H9 (cell line): Measurements from ENCODE around the gene EFNB1. TPM values are rescaled to one million over a fixed set of nuclear protein-coding genes. Genes with fewer than 3 reads are reported as not detected.

Experiments used
- DNase-seq: peaks from one replicate; pipeline ENCODE4 v3.0.0-alpha.2; 2017
- H2AFZ ChIP-seq: one replicate; pipeline ENCODE4 v1.6.1; 2013; ENCODE audit warnings: mild to moderate bottlenecking, low read length, control low read depth, moderate library complexity
- H2AK5ac ChIP-seq: 2 replicates; pipeline ENCODE4 v1.6.1; 2013; ENCODE audit warnings: low read length, control low read depth, mixed read lengths; ENCODE audit not compliant: insufficient read length
- H2BK120ac ChIP-seq: one replicate; pipeline ENCODE4 v1.6.1; 2013; ENCODE audit warnings: low read depth, mild to moderate bottlenecking, low read length, control low read depth, inconsistent platforms; ENCODE audit not compliant: poor library complexity, severe bottlenecking
- H2BK12ac ChIP-seq: 2 replicates; pipeline ENCODE4 v1.6.1; 2013; ENCODE audit warnings: low read length, control low read depth, mixed read lengths, low read depth; ENCODE audit not compliant: insufficient read length
- H2BK15ac ChIP-seq: 2 replicates; pipeline ENCODE4 v1.6.1; 2013; ENCODE audit warnings: low read depth, low read length, control low read depth
- H2BK20ac ChIP-seq: one replicate; pipeline ENCODE4 v1.6.1; 2013; ENCODE audit warnings: low read depth, mild to moderate bottlenecking, low read length, control low read depth, inconsistent platforms; ENCODE audit not compliant: poor library complexity, severe bottlenecking
- H2BK5ac ChIP-seq: 2 replicates; pipeline ENCODE4 v1.6.1; 2013; ENCODE audit warnings: low read length, control low read depth, mixed read lengths; ENCODE audit not compliant: insufficient read length
- H3K14ac ChIP-seq: 2 replicates; pipeline ENCODE4 v1.6.1; 2013; ENCODE audit warnings: low read length, control low read depth; ENCODE audit not compliant: insufficient read depth
- H3K18ac ChIP-seq: 2 replicates; pipeline ENCODE4 v1.6.1; 2013; ENCODE audit warnings: low read depth, mild to moderate bottlenecking, mixed read lengths, low read length, control low read depth; ENCODE audit not compliant: insufficient read length
- H3K23ac ChIP-seq: 2 replicates; pipeline ENCODE4 v1.6.1; 2013; ENCODE audit warnings: low read length, control low read depth, mixed read lengths, low read depth; ENCODE audit not compliant: insufficient read length
- H3K23me2 ChIP-seq: 2 replicates; pipeline ENCODE4 v1.6.1; 2013; ENCODE audit warnings: low read depth, mild to moderate bottlenecking, mixed read lengths, low read length, control low read depth; ENCODE audit not compliant: insufficient read length, poor library complexity, severe bottlenecking
- H3K27ac ChIP-seq: 2 replicates; pipeline ENCODE4 v1.5.1; 2013; ENCODE audit warnings: low read length, control low read depth, mixed read lengths, low read depth; ENCODE audit not compliant: insufficient read length
- H3K27me3 ChIP-seq: 2 replicates; pipeline ENCODE4 v1.6.1; 2013; ENCODE audit warnings: low read length, control low read depth, inconsistent platforms; ENCODE audit not compliant: insufficient read depth
- H3K4ac ChIP-seq: 2 replicates; pipeline ENCODE4 v1.6.1; 2013; ENCODE audit warnings: low read depth, mild to moderate bottlenecking, control low read depth, inconsistent platforms, low read length, moderate library complexity
- H3K4me1 ChIP-seq: 2 replicates; pipeline ENCODE4 v1.6.1; 2013; ENCODE audit warnings: low read length, control low read depth, inconsistent platforms; ENCODE audit not compliant: insufficient read depth
- H3K4me2 ChIP-seq: 2 replicates; pipeline ENCODE4 v1.6.1; 2013; ENCODE audit warnings: low read length, control low read depth, mixed read lengths; ENCODE audit not compliant: insufficient read length, insufficient read depth
- H3K56ac ChIP-seq: 2 replicates; pipeline ENCODE4 v1.6.1; 2013; ENCODE audit warnings: low read depth, mild to moderate bottlenecking, mixed read lengths, low read length, control low read depth; ENCODE audit not compliant: insufficient read length
- H3K79me1 ChIP-seq: 2 replicates; pipeline ENCODE4 v1.6.1; 2013; ENCODE audit warnings: low read depth, mild to moderate bottlenecking, moderate library complexity, low read length, control low read depth, inconsistent platforms; ENCODE audit not compliant: insufficient read depth, poor library complexity, severe bottlenecking
- H3K79me2 ChIP-seq: 2 replicates; pipeline ENCODE4 v1.6.1; 2013; ENCODE audit warnings: low read length, control low read depth, inconsistent platforms; ENCODE audit not compliant: insufficient read depth
- H3K9ac ChIP-seq: 2 replicates; pipeline ENCODE4 v1.6.1; 2013; ENCODE audit warnings: low read length, control low read depth, mixed read lengths; ENCODE audit not compliant: insufficient read length; ENCODE audit errors: extremely low read depth
- H3K9me3 ChIP-seq: one replicate; pipeline ENCODE4 v1.6.1; 2013; ENCODE audit warnings: low read depth, low read length, inconsistent platforms; ENCODE audit not compliant: control insufficient read depth
- H3T11ph ChIP-seq: one replicate; pipeline ENCODE4 v1.6.1; 2013; ENCODE audit warnings: mild to moderate bottlenecking, low read length, control low read depth, inconsistent platforms
- H4K20me1 ChIP-seq: one replicate; pipeline ENCODE4 v1.6.1; 2013; ENCODE audit not compliant: control insufficient read depth, insufficient read length, insufficient read depth
- H4K5ac ChIP-seq: 2 replicates; pipeline ENCODE4 v1.6.1; 2013; ENCODE audit warnings: low read depth, mild to moderate bottlenecking, mixed read lengths, low read length, control low read depth; ENCODE audit not compliant: insufficient read length
- H4K8ac ChIP-seq: replicated peaks from 2 replicates; pipeline ENCODE4 v1.6.1; 2013; ENCODE audit warnings: low read length, control low read depth, mixed read lengths, low read depth; ENCODE audit not compliant: insufficient read length
- H4K91ac ChIP-seq: 2 replicates; pipeline ENCODE4 v1.6.1; 2013; ENCODE audit warnings: low read depth, mild to moderate bottlenecking, moderate library complexity, mixed read lengths, low read length, control low read depth; ENCODE audit not compliant: insufficient read length
- H3K27ac Mint-ChIP-seq, 3 experiments: 2 replicates in 2 of 3; 3 replicates in 1 of 3; pipeline ENCODE4 v1.8.0; 2020 to 2021; ENCODE audit warnings: mixed read lengths in 3 of 3, mild to moderate bottlenecking in 1 of 3, moderate library complexity in 1 of 3
- H3K27me3 Mint-ChIP-seq: 2 replicates; pipeline ENCODE4 v1.8.0; 2021; ENCODE audit warnings: low read depth, mild to moderate bottlenecking, moderate library complexity, mixed read lengths
- H3K36me3 Mint-ChIP-seq, 3 experiments: 2 replicates in 2 of 3; 3 replicates in 1 of 3; pipeline ENCODE4 v1.8.0; 2020 to 2021; ENCODE audit warnings: low read depth in 3 of 3, mixed read lengths in 3 of 3; ENCODE audit not compliant: insufficient read depth in 1 of 3
- H3K4me1 Mint-ChIP-seq, 2 experiments: 2 replicates each; pipeline ENCODE4 v1.8.0; 2020; ENCODE audit warnings: mixed read lengths in 2 of 2
- H3K4me3 Mint-ChIP-seq, 2 experiments: 2 replicates in 1 of 2; 3 replicates in 1 of 2; pipeline ENCODE4 v1.8.0; 2020 to 2021; ENCODE audit warnings: mild to moderate bottlenecking in 2 of 2, mixed read lengths in 2 of 2, moderate library complexity in 1 of 2
- H3K9me3 Mint-ChIP-seq, 2 experiments: 2 replicates in 1 of 2; 3 replicates in 1 of 2; pipeline ENCODE4 v1.8.0; 2020; ENCODE audit warnings: mild to moderate bottlenecking in 2 of 2, mixed read lengths in 2 of 2, moderate library complexity in 1 of 2
- WGBS: extraction: QIAGEN DNeasy Blood & Tissue Kit; methylation state at CpG from one replicate; pipeline ENCODE4 v1.1.7; 2013; ENCODE audit warnings: missing lambda C conversion rate, low lambda C conversion rate, mixed read lengths; ENCODE audit not compliant: insufficient read length; ENCODE audit errors: extremely low coverage; 5-methylcytosine and 5-hydroxymethylcytosine counted together
- total RNA-seq: library from RNA; stranded (reverse); gene quantifications from 2 replicates; pipeline ENCODE4 v1.2.1, GENCODE V29; 2021
- TF ChIP-seq, protein P1 (sequence below): fragments of 200-600 bp; sonication (generic); conservative IDR thresholded peaks from 3 replicates; pipeline ENCODE4 v1.8.0; 2021; ENCODE audit warnings: antibody characterized with exemption, mild to moderate bottlenecking

The EFNB1 gene
- total RNA-seq, 1 experiment from 2014 or later = 3.1 TPM

DNA sequence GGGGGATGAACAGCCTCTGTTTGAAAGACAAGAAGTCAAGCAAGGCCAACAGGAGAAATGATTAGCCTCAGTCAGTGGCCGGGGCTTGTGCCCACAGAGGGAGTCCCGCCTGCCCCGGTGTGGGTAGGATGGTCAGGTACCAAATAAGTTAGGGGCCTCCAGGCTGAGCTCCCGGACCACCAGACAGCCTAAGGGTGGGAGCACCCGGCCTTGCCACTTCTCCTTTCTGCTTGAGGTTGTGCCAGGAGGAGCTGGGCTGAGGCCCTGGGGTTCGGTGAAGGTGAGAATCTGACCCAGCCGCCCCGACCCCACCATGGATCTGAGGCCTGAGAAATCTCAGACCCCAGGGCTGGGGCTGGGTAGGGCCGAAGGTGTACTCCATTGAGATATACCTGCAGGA is 48.8 kb downstream of the EFNB1 start:
- Mint-ChIP-seq H3K4me1 (peaks cover 25 to 36% of the 10 kb centered on the region in 2 experiments), H3K36me3 (peaks cover 0 to 2% (median 2%) of the 10 kb centered on the region in 3 experiments; a peak in 2 of 7 replicates), H3K27me3 (peaks cover 23% of the 10 kb centered on the region), H3K9me3 (peaks cover 75 to 80% of the 10 kb centered on the region in 2 experiments), H3K4me3 (no peak overlapping the region), H3K27ac (no peak overlapping the region)
- Histone ChIP-seq H3K23ac (no peak overlapping the region), H4K20me1 (no peaks in the 10 kb centered on the region), H2BK15ac (no peak overlapping the region), H3K18ac (no peak overlapping the region), H4K91ac (no peak overlapping the region), H2BK20ac (no peak overlapping the region), H3K4me1 (peaks cover 5% of the 10 kb centered on the region; the same call in 1 of the 2 replicates), H4K5ac (no peak overlapping the region), H3K9ac (no peak overlapping the region), H2BK5ac (no peak overlapping the region), H3T11ph (no peak overlapping the region), H4K8ac (no peak overlapping the region), H3K9me3 (no peaks in the 10 kb centered on the region), H3K14ac (no peak overlapping the region), H2BK120ac (no peak overlapping the region), H3K56ac (no peak overlapping the region), H3K79me1 (no peaks in the 10 kb centered on the region), H3K27me3 (no peaks in the 10 kb centered on the region), H2AK5ac (no peak overlapping the region), H3K79me2 (no peaks in the 10 kb centered on the region), H3K27ac (no peak overlapping the region), H3K4me2 (no peak overlapping the region), H3K23me2 (no peaks in the 10 kb centered on the region), H3K4ac (no peak overlapping the region), H2BK12ac (no peak overlapping the region), H2AFZ (no peak overlapping the region)
- TF ChIP-seq, protein P1, sequence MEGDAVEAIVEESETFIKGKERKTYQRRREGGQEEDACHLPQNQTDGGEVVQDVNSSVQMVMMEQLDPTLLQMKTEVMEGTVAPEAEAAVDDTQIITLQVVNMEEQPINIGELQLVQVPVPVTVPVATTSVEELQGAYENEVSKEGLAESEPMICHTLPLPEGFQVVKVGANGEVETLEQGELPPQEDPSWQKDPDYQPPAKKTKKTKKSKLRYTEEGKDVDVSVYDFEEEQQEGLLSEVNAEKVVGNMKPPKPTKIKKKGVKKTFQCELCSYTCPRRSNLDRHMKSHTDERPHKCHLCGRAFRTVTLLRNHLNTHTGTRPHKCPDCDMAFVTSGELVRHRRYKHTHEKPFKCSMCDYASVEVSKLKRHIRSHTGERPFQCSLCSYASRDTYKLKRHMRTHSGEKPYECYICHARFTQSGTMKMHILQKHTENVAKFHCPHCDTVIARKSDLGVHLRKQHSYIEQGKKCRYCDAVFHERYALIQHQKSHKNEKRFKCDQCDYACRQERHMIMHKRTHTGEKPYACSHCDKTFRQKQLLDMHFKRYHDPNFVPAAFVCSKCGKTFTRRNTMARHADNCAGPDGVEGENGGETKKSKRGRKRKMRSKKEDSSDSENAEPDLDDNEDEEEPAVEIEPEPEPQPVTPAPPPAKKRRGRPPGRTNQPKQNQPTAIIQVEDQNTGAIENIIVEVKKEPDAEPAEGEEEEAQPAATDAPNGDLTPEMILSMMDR = no peak
- no CpG with 5 or more reads among the region's 9 CpGs for WGBS
- no peak for DNase-seq
